ENCODE measurements around the gene ATP6V1G2.

The ATP6V1G2 gene

DNA sequence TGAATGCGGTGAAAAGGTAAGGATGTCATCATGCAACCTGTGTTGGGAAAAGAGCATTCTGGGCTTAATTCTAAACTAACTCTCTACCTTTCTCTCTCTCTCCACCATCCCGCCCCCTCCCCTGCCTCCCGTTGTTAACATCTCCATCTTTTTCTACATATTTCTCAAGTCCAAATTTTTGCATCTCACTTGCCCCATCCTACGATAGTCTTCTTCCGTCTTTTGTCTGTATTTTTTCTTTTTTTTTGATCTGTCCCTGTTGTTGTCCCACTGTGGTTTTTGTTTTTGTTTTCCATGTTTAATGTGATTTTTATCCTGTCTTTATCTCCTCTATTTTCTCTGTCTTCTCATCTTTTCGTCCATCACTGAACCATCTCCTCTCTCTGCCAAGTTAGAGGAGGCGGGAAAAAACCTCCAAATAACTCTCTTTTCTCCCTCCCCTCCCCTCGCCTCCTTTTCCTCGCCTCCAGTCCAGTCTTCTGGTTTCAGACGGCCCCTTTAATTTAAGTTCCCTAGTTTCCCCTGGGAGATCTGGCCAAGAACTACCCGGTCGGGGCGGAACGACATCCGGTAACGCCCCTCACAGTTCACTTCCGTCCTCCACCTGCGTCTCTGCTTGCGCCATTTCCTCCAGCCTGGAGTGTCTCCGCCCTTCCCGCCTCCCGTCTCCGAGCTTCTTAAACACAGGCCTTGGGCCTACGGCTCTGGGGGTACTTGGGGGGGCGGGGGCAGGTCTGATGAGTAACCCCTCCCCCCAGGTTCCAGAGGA, 734 bp upstream of the ATP6V1G2 start, which contains the start of gene NFKBIL1:
NFKBIL1 (plus strand) TSS at position 651 of the 769 bp plus-strand sequence; CDS start at position 738, 87 bp downstream.
- peak; percentile 93 for DNase-seq

DNA sequence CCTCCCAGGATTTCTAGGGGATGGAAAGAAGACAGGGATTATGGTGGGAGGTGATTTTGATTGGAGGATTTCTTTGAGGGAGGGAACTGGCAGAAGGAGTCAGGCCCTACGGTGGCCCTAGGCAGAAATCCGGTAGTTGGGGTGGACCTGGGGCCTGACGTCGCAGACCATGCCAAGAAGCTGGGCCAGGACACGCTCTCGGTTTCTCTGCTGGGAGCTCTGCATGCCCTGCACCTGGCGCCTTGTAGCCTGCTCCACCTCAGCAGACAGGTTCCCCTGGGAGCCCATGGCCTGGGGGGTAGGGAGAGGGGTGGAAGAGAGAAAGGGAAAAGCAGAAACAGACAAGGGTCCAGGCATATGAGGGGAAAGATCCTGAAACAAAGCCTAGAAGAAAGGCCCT, 1.1 kb downstream of the ATP6V1G2 start:
- no peak for DNase-seq

DNA sequence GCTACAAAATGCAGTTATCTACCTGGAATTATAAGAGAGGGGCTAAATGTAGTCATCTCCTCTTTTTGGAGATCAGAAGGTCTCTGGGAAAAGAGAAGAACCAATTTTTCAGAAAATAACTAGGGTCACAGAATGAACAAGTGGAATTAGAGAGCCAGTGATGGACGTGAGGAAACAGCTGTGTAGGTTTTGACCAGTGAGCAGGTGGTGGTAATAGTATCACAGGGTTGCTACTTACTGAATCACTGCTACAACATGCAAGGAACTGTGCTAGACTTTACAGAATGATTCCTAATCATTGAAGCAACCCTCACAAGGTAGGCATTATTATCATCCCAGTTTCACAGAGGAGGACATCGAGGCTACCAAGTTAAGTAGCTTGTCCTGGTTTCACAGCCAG, 1.7 kb downstream of the ATP6V1G2 start:
- no peak for DNase-seq

DNA sequence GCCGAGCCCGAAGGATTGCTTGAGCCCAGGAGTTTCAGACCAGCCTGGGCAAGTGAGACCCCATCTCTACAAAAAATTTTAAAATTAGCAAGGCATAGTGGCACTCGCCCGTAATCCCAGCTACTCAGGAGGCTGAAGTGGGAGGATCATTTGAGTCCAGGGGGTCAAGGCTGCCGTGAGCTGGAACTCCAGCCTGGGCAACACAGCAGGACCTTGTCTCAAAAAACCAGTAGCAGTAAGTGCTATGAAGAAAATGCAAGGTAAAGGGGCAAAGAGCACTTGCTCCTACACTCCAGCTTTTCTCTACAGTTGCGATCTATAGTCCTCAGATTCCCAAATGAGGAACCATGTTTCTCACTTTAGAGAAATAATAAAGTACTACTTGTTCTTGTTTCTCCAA, 2.8 kb downstream of the ATP6V1G2 start:
- no peak for DNase-seq

DNA sequence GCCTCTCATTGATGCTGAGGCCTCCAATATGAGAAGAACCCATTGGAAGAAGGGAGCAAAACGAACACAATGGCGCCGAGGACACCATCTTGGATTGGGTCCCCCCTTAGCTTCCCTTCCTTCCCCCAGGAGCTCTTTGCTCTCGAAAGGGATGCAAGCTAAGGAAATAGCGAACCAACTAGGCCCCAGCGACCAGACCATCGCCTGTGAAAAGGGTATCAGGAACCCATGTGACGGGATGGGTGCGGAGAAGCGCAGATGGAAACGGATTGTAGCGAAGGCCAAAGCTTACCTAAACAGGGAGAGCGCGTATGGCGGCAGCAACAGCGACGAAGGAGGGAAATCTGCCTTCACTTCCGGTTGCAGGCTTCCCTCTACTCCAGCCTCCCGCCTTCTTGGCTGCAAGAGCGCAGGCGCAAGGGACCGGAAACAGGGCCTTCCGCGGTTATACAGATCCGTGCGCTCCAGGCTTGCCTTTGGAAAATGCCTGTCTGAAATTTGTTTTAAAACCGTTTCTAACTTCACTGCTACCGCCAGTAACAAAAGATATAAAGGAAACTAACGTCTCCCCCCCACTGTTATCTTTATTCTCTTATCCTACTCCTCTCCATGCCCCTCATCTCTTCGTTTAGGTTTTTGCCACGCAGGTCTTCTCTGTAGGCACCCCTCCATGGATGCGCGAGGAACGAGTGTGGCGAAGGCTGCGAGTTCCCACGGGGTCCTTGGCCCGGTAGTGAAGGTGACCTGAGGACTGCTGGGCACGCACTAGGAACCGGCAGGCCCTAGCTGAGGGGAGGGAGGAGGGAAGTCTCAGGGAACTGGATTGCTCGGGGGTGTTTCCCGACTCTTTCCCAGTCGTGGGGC, 4.5 kb downstream of the ATP6V1G2 start, which contains the start of gene DDX39B:
DDX39B (minus strand) TSS at position 346 of the 864 bp plus-strand sequence. CDS start 1,471 bp downstream, outside the sequence.
- peak; percentile 95 for DNase-seq

DNA sequence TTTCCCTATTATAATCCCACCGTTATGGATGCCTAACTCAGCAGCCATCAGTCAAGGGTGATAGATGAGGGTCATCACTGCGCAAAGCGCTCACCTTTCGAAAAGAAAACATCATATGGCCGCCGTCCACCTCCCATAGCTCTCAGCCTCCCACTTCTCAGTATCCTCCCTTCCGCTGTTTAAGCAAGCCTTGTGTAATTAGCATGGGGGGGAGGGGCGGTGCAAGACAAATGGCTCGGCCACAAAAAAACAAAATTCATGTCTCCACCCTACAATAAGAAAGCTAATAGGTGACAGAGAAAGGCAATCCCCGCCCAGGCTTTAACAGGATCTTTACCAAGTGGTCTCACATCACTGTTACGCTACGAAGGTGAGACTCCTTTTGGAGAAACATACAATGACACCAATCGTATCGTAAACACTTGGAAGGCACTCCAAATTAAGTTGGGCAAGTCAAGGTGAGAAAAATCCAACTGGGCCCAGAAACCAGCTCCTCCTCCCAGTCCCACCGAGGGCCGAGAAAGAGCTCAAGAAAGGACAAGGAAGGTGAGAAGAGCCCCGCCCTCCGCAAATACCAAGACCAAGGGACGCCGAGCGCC, 5.2 kb downstream of the ATP6V1G2 start:
- peak; percentile 84 for DNase-seq

DNA sequence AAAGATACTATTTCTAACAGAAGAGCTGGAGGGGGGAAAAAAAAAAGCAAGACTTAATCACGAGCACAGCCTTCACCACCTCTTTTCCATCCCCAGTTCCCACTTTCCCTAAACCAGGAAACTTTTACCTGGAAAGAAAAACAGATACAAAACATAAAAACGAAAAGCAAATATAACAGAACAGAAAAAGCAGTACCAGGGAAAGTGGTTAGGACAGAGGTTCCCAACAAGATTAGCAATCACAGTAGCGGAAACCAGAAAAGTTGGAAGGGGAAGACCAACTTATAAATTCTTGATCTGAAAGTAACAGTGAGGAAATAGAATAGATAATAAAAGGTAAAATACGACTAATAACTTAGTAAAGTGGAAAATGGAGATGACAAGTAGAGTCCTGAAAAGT, 5.8 kb downstream of the ATP6V1G2 start:
- DNase-seq: no peak

DNA sequence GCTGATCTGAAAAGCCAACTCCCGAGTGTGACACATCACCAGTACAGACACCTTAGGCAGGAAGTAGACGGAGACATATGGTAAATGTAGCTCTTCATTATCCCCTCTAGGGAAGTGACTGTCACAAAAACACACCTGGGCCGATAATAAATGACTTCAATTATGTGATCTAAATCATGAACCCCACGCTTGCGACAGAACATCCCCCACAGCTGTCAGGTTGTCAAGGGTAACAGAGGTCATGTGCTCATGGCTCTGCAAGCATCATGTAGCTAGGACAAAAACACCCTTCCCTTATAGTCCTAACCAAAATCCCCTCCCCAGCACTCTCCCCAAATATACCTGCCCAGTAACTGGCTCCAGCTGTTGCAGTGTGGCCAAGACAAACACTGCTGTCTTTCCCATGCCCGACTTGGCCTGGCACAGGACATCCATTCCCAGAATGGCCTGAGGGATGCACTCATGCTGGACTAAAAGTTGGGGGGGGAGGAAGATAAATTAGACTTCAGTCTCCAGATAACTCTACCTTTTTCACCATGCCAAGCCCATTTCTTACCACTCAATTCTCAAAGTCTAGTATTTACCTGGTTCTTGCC, 7.5 kb downstream of the ATP6V1G2 start:
- DNase-seq: peak; percentile 42

DNA sequence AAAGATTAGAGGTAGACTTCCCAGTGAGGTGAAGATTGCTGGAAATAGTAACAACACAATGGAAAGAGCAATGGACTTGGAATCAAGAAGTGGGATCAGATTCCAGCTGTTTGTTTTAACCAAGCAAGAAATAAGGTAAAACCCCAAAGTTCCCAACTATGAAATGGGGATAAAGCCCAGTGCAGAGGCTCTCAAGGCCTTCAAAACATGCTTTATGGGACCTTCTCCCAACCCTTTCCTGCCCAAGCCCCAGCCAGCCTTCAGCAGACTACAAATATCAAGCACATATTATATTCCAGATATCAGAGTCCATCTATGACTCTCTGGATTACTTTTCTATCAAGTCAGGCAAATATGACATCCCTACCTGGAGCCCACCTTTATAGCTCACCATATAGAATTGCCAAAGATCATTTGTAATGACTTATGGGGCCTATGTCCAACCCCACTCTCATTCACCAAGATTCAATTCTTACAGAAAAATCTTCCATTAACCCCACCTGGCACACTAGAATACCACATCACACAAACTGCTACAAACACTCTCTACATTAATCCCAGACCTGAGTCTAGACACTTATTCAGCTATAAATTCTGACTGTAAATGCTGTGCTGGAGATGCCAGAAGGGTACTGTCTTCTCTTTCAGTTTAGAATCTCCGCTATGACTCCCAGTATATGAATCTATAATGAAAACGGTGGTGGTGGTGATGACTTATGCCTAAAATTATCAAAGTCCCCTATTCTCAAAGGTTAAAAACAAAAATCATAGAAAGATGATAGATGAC, 10.7 kb downstream of the ATP6V1G2 start:
- no peak for DNase-seq

DNA sequence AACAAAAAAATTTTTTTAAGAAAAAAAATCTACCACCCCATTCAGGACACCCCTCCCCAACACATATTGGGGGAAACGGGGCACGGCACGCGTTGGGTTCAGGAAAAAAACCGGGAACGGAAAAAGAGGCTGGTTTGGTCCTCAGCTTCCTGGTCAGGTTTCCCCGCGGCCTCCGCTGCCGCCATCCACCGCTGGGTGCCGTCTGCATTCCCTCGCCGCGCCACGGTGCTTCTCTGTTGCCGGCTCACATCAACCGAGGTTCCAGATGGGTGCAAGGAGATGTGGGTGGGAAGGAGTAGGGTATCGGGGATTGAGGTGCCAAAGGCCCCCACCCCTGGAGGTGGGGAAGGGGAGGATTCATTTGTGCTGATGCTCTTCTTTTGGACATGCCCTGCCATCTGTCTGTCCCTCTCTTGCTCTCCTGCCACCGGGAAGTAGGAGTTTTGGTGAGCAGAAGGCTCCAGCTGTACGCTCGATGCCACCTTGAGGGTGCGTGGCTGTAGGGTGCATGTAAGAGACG, 11.8 kb downstream of the ATP6V1G2 start:
- DNase-seq: no peak

DNA sequence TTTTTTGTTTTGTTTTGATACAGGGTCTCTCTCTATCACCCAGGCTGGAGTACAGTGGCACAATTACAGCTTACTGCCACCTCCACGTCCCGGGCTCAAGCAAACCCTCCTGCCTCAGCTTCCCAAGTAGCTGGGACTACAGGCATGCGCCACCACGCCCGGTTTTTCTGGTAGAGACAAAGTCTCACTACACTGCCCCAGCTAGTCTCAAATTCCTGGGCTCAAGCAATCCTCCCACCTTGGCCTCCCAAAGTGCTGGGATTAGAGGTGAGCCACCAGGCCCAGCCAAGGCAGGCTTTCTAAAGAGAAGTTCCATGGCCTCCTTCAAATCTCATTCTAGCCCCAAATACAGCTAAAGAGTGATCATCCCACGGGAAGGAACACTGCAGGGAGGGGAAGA, 12.4 kb downstream of the ATP6V1G2 start:
- DNase-seq: no peak

DNA sequence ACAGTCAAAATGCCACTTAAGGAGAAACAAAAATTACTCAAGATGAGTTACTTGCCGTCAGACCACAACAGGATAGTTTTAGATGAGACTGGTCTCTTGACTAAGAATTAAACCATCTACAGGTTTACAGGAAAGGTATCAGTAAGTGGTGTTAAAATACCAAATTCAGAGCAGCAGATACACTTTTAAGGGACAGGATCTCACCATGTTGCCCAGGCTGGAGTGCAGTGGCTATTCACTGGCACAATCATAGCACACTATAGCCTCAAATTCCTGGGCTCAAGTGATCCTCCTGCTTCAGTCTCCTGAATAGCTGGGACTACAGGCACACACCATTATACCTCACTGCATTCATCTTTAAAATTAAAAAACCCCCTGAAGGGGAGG, 13.0 kb downstream of the ATP6V1G2 start:
- DNase-seq: no peak

DNA sequence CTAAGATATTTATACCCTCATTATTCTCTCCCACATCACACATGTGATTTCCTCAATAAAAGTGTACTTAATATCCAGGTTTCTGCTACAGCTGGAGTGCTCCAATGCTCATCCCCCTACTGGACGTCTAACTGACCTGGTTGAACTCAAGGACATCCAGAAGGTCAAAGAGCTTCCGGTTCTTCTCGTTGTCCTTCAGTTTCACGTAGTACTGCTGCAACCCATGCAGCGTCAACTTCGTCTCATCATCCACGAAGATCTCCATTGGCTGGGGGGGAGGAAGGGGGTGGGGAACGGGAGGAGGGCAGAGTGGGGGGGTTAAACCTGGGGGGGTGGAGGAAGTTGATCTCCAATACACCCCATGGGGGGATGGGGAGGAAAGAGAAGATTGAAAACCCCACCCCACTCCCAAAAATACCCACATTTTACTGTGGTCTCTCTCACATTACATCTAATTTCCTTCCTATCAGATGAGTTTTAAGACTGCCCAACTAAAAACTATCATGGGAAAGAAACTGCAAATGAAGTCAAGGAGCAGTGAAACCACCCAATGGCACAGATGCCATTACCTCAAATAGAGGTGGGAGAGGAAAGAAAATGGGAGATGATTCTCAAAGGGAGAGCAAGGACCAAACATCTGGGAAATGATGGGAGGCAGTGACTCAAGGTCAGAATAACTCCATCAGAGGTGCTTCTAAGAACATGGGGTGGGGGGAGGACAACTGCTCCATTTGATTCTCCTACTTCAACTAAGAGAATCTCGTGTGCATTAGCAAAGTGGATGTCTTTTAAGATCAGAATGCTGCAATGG, 13.6 kb downstream of the ATP6V1G2 start:
- no peak for DNase-seq

DNA sequence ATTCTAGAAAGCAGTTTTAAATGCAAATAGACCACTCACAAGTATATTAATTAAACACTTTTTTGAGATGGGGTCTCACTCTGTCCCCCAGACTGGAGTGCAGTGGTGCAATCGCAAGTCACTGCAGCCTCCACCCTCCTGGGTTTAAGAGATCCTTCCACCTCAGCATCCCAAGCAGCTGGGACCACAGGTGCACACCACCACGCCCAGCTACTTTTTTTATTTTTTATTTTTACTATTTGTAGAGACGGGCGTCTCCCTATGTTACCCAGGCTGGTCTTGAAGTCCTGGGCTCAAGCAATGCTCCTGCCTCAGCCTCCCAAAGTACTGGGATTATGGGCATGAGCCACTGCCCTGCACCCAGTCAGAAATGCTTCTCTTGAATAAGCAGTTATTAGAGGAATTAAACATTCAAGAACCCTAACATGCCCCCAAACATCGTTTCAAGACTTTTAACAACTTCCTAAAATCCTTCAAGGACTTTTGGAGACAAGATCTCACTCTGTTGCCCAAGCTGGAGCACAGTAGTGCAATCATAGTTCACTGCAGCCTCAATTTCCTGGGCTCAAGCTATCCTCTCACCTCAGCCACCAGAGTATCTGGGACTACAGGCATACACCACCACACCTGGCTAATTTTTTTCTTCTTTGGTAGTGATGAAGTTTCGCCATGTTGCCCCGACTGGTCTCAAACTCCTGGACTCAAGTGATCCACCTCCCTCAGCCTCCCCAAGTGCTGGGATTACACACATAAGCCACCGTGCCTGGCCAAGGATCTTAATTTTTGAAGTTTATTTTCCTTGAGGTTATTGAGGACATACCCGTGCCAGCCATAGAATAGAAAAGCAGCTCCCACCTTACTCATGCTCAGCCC, 14.4 kb downstream of the ATP6V1G2 start:
- DNase-seq: no peak

DNA sequence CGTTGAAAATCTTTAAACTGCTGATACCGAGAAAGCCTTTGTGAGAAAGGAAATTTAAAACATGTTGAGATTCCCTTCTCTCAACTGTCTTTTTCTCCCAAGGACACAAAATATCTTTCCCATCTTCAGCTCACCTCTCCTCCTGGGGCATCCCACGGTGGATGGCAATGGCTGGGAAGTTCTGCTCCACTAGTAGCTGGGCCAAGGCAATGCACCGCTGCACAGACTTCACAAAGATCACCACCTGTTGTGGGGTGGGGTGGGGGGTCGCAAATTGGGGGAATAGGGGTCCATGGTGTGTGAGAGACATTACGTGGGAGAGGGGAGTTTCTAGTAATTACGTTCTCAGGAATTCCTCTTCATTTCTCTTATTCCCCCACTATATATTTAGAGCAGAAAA, 15.2 kb downstream of the ATP6V1G2 start:
- DNase-seq: no peak

DNA sequence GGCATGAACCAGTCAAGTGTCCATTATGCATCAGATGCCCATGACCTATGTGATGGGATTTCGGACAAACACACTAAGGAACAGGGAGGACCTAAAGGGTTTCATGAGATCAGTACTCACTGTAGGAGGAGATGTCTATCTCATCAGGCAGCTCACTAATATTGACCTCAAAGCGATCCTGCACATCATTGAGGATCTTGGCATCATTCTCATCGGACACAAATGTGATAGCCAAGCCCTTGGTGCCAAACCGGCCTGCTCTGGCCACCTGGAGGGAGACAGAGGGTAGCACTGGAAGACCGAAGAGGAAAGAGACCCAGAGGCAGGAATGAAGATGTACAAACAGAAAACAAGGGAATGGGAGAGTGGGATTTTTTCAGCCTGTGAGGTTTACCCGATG, 15.7 kb downstream of the ATP6V1G2 start:
- DNase-seq: no peak

DNA sequence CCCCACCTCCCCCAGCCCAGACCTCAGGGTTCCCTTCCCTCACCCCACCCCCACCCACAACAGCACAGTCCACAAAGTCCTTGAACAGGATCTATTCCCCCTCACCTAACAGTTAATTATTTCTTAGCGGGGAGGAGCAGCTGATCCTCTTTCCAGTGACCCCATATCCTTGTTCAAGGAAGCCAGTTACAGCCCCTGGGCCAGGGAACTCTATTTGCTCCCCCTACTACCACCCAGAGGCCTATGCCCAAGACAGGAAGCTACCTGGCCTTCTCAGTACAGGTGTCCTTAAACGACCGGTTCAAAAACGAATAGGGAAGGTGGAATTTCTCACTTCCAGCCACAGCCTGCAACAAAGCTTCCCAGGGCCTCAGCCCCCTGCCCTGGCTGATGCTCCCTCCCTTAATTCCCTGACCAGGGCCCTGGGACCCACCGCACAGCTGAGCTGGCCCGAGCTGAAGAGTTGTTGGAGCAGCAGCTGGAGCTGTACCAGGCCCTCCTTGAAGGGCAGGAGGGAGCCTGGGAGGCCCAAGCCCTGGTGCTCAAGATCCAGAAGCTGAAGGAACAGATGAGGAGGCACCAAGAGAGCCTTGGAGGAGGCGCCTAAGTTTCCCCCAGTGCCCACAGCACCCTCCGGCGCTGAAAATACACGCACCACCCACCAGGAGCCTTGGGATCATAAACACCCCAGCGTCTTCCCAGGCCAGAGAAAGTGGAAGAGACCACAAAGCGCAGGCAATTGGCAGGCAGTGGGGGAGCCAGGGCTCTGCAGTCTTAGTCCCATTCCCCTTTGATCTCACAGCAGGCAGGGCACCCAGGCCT, 16.9 kb downstream of the ATP6V1G2 start:
- no peak for DNase-seq

DNA sequence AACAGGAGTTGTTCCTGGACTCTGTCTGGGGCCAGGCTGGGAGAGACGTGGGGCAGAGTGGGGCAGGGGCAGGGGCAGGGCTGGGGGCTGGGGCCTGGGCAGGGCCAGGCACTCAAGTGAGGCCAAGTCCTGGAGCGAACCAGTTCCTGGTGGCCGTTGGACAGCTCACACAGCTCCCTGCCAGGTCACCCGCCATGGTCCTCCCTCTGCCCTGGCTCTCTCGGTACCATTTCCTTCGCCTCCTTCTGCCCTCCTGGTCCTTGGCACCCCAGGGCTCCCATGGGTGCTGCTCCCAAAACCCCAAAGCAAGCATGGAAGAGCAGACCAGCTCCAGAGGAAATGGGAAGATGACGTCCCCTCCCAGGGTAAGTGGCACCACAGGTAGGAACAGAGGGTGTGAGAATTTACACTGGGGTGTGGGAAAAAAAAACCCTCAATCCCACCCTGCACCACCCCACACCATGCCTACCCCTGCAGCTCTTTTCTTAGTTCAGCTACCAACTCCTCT, 17.5 kb downstream of the ATP6V1G2 start, which contains the start of gene MCCD1:
MCCD1 (plus strand) TSS at position 142 of the 508 bp plus-strand sequence; CDS start at position 195, 53 bp downstream.
- no peak for DNase-seq

DNA sequence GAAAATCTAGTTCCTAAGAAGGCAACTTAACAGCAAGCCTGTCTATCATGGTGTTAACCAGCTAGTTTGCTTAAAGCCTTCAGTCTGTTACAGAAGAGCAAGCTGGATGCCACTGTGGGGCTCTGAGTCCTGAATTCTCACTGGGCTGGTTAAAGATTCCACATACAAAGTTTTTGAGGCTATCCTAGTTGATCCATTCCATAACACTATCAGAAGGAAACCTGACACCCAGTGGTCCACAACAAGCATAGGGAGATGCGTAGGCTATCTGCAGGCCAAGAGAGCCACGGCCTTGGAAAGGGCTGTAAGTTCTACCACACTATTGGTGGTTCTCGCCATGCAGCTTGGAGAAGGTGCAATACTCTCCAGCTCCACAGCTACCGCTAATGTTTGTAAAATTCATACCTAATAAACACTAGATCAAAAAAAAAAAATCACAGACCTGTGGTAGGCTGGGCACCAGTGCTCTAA, 18.1 kb downstream of the ATP6V1G2 start:
- no peak for DNase-seq

Data from CD4-positive, alpha-beta T cell treated with Interleukin-12 subunit alpha and Interleukin-12 subunit beta, for 1 hour (primary cell).